ACC112 (cell line): Measurements from ENCODE around the gene TP53I11.

Source experiments
- H2AFZ ChIP-seq: fragments of 200-600 bp; sonication (generic); one replicate; pipeline ENCODE4 v1.6.0; 2017; ENCODE audit warnings: antibody characterized with exemption, low read length; ENCODE audit not compliant: unreplicated experiment
- H3K27ac ChIP-seq: fragments of 200-600 bp; sonication (generic); 2 replicates; pipeline ENCODE4 v1.5.1; 2014; ENCODE audit warnings: low read depth, mild to moderate bottlenecking, antibody characterized with exemption, low read length, moderate library complexity
- H3K27me3 ChIP-seq: fragments of 200-600 bp; sonication (generic); 2 replicates; pipeline ENCODE4 v1.6.1; 2014; ENCODE audit warnings: mild to moderate bottlenecking, antibody characterized with exemption, low read length, moderate library complexity, mixed read lengths; ENCODE audit not compliant: insufficient read depth
- H3K36me3 ChIP-seq: fragments of 200-600 bp; sonication (generic); 2 replicates; pipeline ENCODE4 v1.6.1; 2016; ENCODE audit warnings: mild to moderate bottlenecking, antibody characterized with exemption, low read length, moderate library complexity, mixed read lengths; ENCODE audit not compliant: insufficient read depth
- H3K4me1 ChIP-seq: fragments of 200-600 bp; sonication (generic); one replicate; pipeline ENCODE4 v1.6.1; 2016; ENCODE audit warnings: low read length, mixed read lengths; ENCODE audit not compliant: insufficient read depth, unreplicated experiment, control insufficient read depth
- H3K4me3 ChIP-seq: fragments of 200-600 bp; sonication (generic); 2 replicates; pipeline ENCODE4 v1.5.1; 2014; ENCODE audit warnings: mild to moderate bottlenecking, low read depth, low read length
- H3K79me2 ChIP-seq: fragments of 200-600 bp; sonication (generic); one replicate; pipeline ENCODE4 v1.6.0; 2016; ENCODE audit warnings: low read length; ENCODE audit not compliant: control insufficient read depth, unreplicated experiment, insufficient read depth

TP53I11 gene

DNA sequence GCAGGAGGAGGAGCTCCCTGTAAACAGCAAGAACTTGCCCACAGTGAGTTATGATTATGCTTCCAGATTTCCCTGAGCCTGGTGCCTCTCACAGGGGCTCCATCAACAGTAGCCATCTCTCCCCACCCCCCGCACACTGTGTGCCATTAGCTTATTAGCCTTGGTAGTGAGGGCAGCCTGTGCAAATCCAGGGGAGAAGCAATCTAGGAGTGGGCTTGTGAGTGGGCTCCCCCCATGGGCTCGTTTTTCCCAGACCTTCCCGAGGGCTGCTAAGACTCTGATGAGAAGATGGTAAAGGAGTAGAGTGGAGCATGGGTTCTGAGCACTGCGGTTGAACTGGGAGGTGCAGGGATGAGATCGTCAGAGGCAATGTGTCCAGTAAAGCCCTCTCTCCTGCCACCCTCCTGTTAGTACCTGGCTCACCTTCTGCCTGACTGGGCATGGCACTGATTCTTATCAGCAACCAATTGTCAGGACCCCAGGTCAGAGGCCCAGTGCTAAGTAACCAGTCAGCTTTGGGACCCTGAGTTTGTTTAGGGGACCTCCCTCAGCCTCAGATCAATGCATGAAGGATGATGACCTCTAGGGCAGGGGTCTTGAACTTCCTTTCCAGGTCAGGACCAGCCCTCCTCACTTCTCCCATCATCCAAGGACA is 38.4 kb upstream of the TP53I11 start:
- Histone ChIP-seq H3K27me3 (peaks cover 19% of the 10 kb centered on the region), H3K27ac (no peak overlapping the region), H3K4me3 (no peak overlapping the region), H3K79me2 (no peaks in the 10 kb centered on the region), H3K36me3 (no peaks in the 10 kb centered on the region), H3K4me1 (no peaks in the 10 kb centered on the region), H2AFZ (no peak overlapping the region)

DNA sequence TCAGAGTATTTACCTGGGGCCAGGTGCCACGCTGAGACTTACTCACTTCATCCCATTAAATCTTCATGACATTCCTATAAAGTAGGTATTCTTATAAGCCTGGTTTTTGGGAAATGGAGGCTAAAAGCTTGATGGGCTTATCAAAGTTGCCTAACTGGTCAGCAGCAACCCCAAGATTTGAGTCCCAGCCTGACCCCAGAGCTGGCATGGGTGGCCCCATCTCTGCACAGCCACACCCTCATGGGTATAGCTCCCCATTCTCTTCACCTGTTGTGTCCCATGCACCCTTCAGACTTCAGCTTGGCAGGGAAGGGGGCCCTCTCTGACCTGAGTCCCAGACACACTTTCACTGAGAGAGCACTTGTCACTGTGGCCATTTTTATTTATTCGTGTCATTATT is 37.4 kb upstream of the TP53I11 start:
- no peaks in the 10 kb centered on the region for H3K4me1 ChIP-seq
- no peak overlapping the region for H3K4me3 ChIP-seq

DNA sequence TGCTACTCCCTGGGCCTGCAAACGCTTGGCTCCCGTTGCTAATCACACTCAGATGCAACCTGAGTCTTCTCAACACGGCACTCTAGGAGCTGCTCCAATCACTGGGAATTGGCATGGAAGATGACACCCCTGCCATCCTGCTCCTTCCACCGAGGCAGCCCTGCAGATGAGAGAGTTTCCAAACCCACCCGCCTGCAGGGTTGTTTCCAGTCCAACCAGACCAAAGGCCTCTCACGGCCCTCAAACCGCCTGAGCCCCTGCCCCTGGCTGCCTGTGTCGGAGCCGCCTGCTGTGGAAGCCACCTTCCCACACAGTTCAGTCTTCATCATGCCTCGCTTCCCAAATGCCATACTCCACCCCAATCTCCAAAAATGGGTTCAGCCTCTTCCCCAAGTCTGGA is 36.8 kb upstream of the TP53I11 start:
- Histone ChIP-seq H3K27me3 (peaks cover 20% of the 10 kb centered on the region), H3K4me1 (no peaks in the 10 kb centered on the region), H3K36me3 (no peaks in the 10 kb centered on the region), H3K79me2 (no peaks in the 10 kb centered on the region), H3K27ac (no peak overlapping the region), H2AFZ (no peak overlapping the region), H3K4me3 (no peak overlapping the region)

More for the DNA sequence above, 37.4 kb upstream of the TP53I11 start:
- no peak overlapping the region for H3K27ac ChIP-seq
- no peaks in the 10 kb centered on the region for H3K36me3 ChIP-seq
- H3K79me2 ChIP-seq: no peaks in the 10 kb centered on the region
- H2AFZ ChIP-seq: no peak overlapping the region
- H3K27me3 ChIP-seq: peaks cover 20% of the 10 kb centered on the region

DNA sequence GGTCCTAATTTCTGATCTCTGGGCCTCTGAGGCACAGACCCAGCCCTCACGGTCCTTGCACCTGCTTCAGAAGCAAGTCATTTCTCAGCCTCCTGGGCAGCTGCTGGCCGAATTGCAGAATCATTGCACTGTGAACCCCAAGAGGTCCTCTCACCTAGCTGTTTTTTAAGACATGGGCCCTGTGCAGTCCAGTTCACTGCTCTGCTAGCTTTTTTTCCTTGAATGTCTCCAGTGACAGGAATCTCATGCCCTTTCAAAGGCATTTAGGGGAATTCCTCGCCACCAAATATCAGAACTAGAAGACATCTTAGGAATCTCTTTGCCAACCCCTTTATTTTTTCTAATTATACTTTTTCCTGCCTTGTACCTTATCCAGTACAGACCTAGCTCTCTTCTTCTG is 35.6 kb upstream of the TP53I11 start:
- no peaks in the 10 kb centered on the region for H3K4me1 ChIP-seq
- H3K79me2 ChIP-seq: no peaks in the 10 kb centered on the region
- H2AFZ ChIP-seq: no peak overlapping the region
- no peak overlapping the region for H3K27ac ChIP-seq
- H3K4me3 ChIP-seq: no peak overlapping the region
- H3K27me3 ChIP-seq: peaks cover 20% of the 10 kb centered on the region
- H3K36me3 ChIP-seq: no peaks in the 10 kb centered on the region

DNA sequence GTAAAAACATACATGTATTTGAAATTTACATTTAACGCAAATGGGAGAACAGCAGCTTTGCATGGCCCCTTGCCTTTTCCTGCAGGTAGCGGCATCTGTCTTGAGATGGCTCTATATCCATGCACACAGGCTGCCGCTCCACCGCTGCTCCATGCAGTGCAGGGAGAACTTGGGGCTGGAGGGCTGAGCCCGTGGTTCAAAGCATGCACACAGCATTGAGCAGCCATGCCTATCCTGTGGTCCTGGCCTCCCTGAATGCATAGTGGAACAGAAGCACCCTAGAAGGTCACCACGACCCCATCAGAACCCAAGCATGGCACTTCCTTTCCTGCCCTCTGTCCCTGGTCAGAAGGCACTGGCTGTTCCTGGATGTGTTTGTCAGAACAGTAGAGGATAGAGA is 35.0 kb upstream of the TP53I11 start:
- no peaks in the 10 kb centered on the region for H3K79me2 ChIP-seq

DNA sequence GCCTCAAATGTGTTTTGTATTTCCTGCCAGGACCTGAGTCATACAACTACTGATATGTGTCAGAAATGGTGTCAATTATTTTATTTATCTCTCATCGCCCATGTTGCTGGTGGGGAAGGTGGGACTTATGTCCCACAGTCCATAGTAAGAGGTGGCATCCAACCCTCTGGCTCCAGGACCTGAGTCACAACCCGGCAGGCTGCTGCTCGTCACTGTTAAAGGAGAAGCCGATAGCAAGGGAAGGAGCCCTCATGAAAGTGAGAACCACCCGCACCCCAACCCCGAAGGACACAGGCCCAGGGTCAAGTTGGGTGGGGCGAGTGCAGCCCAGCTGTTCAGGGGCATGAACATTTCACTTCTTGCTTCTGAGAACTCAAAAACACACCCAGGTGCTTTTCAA is 33.1 kb upstream of the TP53I11 start:
- H3K4me1 ChIP-seq: no peaks in the 10 kb centered on the region
- H3K79me2 ChIP-seq: no peaks in the 10 kb centered on the region
- H3K27ac ChIP-seq: no peak overlapping the region
- H3K27me3 ChIP-seq: peaks cover 18% of the 10 kb centered on the region
- no peak overlapping the region for H3K4me3 ChIP-seq
- no peak overlapping the region for H2AFZ ChIP-seq
- no peaks in the 10 kb centered on the region for H3K36me3 ChIP-seq

More for the DNA sequence above, 35.0 kb upstream of the TP53I11 start:
- Histone ChIP-seq H3K4me1 (no peaks in the 10 kb centered on the region), H3K27ac (no peak overlapping the region), H3K27me3 (peaks cover 20% of the 10 kb centered on the region), H3K36me3 (no peaks in the 10 kb centered on the region), H2AFZ (no peak overlapping the region), H3K4me3 (no peak overlapping the region)

DNA sequence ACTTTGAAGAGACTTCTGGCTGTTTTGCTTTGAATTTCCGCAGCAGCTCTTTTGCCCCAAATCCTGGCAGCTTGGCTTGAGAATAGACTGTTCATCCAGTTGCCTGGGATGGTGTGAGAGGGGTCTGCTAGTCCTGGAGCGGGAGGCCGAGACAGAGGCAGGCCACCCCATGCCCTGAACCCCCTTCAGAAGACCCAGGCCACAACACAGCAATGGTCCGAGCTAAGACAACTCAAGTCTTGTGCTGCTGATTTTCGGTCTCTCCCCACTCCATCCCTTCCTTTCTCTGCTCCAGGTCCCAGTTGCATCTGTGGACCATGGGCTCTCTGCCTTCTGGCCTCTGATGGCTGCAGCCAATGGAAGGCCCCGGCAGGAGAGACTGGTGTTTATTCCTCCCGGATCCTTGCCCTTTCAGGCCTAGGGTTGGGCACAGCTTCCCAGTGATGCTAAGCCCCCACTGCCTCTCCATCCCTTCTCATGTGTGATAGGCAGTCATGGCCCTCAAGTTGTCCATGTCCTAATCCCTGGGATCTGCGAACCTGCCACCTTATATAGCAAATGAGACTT is 31.9 kb upstream of the TP53I11 start:
- Histone ChIP-seq H3K79me2 (no peaks in the 10 kb centered on the region), H3K27ac (no peak overlapping the region), H2AFZ (no peak overlapping the region), H3K27me3 (peaks cover 11% of the 10 kb centered on the region), H3K4me3 (no peak overlapping the region), H3K36me3 (no peaks in the 10 kb centered on the region), H3K4me1 (no peaks in the 10 kb centered on the region)

DNA sequence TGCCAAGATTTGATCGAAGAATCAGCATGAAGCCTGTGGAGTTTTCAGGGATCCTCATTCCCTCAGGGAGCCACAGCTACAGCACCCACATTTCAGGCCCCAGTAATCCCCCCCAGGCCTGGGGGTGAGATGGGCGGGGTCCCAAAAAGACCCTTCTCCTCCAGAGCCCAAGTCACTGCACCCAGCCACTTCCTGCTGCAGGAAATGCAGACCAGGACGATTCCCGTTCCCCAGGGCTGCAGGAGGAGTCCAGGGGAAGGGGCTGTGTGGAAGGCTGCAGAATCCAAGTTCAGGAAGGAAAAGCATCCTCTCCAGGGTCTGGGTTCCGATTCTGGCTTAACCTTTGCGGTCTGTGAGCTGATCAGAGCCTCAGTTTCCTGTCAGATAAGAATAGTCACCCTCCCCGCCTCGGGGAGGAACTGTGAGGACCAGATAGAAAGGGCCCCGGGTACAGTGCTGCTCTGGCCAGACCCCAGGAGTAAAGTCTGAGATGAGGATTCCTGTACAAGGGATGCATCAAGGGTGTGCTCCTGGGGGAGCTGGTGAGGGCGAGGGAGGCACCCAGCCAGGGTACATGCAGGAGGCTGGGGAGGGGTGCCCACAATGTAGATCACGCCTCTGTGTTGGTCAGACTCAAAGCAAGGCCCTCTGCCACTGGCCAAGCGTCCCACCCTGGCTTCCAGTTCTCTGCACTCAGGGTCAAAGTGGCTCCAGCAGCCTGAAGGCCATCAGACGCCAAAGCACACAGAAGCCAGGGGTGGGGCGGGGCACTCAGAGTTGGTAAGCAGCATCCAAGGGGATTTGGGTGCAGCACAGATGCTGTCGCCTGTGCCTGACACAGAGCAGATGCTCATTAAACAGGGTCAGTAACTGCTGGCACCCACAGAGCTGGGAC is 30.1 kb upstream of the TP53I11 start:
- H3K36me3 ChIP-seq: no peaks in the 10 kb centered on the region
- H3K79me2 ChIP-seq: no peaks in the 10 kb centered on the region
- H3K4me3 ChIP-seq: no peak overlapping the region
- H3K4me1 ChIP-seq: no peaks in the 10 kb centered on the region
- H3K27me3 ChIP-seq: peaks cover 6% of the 10 kb centered on the region; the same call in 1 of the 2 replicates
- no peak overlapping the region for H3K27ac ChIP-seq
- H2AFZ ChIP-seq: no peak overlapping the region

DNA sequence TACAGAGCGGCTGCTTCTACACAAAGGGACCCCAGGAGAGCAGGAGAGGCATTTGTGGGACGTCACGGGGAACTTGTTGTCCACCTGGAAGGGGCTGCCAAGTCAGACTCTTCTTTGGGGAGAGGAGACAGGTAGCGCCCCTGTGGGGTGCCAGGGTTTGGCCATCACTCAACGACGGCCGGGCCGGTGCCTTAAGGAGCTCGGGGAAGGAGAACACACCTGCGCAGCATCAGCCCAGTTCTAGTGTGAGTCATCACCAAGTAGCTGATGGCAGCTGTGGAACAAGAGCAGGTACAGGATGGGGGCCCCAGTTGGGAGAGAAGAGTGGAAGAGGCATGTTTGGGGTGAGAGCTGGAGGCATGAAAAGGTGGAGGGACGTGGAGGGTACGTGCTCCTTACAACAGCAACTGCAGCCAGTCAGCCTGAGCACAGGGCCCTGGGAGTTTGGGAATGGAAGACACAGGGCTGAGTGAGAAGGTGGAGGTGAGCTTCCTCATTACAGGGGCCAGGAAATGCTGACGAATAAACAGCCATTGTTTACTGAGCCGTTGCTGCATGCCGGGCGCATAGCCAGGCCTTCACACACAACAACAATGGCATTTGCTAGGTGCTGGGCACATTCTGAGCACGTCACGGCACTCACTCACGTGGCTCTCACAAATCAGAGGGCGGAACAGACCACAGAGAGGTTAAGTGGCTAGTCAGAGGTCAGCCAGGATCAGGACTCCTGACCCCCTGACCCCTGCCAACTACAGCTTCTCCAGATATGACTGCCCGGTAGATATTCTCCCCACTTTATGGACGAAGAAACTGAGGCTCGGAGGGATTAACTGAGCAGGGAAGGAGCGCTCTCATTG is 29.1 kb upstream of the TP53I11 start:
- Histone ChIP-seq H2AFZ (no peak overlapping the region), H3K4me3 (no peak overlapping the region), H3K79me2 (no peaks in the 10 kb centered on the region), H3K27ac (no peak overlapping the region), H3K4me1 (no peaks in the 10 kb centered on the region), H3K27me3 (peaks cover 2% of the 10 kb centered on the region; the same call in 1 of the 2 replicates), H3K36me3 (no peaks in the 10 kb centered on the region)

DNA sequence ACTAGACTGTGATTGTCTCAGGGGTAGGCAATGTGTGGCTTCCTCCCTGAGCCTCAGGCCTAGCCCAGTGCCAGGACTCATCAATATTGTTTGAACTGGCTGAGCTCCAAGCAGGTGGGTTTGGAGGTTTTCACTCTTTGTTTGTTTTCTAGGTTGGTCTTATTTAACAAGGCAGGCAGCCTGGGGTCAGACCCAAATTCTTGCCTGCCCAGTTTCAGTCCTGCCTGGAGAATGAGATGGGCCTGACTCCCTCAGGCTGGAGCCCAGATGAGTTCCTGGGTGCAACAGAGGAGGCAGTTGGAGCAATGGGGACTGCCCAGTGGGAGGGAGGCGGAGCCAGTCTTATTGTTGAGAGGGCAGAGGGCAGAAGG is 28.3 kb upstream of the TP53I11 start:
- Histone ChIP-seq H3K79me2 (no peaks in the 10 kb centered on the region), H3K27ac (no peak overlapping the region), H3K4me3 (no peak overlapping the region), H3K27me3 (no peaks in the 10 kb centered on the region), H3K36me3 (no peaks in the 10 kb centered on the region), H3K4me1 (no peaks in the 10 kb centered on the region), H2AFZ (no peak overlapping the region)
